ENCODE measurements around the gene SGMS2.
"Not testable (repeated sequence)": the region's sequence is repeated elsewhere in the genome, so short reads cannot be mapped to it uniquely, and the experiment has no call there.

Gene SGMS2

DNA sequence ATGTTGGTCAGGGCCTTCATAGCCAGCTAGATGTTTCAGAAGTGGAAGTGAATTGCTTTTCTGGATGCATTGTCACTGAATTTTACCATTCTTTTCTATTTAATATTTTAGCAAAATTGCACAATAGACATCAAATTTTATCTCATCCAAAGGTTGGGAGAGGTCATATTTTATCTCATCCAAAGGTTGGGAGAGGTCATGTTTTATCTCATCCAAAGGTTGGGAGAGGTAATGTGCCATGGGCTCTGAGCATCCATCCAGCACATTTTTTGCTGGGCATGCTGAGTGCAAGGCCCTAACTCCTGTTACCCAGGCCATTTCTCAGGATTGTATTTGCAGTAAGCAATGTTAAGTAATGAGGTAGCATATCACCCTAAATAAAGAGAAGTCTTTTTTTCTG lies 91.9 kb downstream of the SGMS2 start:
- no peak for DNase-seq

DNA sequence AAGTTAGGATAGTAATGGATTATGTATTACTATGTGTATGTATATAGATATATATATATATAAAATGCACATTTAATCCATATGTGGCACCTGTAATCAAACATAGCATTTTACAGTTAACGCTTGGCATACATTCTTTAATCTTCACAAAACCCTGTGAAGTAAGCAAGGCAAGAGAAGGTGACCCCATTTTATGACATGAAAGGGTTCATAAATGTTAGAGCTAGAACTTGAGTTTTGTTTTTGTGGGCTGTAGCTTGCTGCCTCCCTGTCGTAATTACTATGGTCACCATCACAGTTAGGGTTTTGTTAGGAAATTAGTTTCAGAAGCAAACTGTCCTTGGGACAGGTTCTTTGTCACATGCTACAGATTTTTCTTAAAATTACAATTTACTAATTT lies 92.8 kb downstream of the SGMS2 start:
- no peak for DNase-seq

DNA sequence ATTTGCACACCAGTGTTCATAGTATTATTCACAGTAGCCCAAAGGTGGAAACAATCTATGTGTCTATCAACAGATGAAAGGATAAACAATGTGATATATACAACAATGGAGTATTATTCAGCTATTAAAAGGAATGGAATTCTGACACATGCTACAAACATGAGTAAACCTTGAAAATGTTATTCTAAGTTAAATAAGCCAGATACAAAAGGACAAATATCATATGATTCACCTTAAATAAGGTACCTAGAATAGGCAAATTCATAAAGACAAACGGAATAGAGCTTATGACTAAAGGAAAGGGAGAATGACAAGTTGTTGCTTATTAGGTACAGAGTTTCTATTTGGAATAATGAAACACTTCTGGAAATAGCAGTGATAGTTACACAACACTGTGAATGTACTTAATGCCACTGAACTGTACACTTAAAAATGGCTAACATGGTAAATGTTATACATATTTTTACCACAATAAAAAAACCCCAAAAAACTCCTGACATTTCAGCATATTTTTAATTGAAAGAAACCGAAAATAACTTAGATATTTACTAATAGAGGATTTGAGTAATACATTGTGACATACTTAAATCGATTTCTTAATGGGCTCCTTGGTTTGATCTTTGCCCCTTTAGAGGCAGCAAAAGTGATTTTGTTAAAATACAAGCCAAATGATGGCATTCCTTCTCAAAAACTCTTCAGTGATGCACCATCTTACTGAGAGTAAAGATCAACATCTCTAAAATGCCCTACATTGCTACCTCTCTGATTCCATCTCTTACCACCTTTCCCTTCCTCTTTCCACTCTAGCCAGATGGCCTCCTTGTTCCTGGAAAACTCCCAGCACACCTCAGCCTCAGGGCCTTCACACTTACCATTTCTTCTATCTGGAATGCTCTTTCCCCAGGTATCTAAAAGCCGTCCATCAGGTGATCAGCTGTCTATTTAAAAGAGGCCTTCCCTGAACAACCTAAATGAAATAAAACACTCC lies 98.0 kb downstream of the SGMS2 start:
- no peak for DNase-seq

DNA sequence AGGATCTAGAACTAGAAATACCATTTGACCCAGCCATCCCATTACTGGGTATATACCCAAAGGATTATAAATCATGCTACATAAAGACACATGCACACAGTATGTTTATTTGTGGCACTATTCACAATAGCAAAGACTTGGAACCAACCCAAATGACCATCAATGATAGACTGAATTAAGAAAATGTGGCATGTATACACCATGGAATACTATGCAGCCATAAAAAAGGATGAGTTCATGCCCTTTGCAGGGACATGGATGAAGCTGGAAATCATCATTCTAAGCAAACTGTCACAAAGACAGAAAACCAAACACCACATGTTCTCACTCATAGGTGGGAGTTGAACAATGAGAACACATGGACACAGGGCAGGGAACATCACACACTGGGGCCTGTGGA lies 101.0 kb downstream of the SGMS2 start:
- not testable (repeated sequence) for DNase-seq

DNA sequence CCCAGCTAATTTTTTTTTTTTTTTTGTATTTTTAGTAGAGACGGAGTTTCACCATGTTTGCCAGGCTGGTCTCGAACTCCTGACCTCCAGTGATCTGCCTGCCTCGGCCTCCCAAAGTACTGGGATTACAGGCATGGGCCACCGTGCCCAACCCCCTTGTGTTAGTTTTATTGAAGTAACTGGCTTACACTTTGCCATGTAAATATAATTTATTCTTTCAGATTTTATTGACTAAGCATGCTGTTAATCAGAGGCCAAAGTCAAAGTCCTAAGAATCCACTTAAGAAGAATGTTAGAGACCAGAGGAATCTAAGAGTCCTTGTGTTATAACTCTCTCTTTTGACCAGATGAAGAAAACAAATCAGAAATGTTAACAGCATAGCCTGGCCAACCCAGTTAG lies 102.1 kb downstream of the SGMS2 start:
- DNase-seq = not testable (repeated sequence)

DNA sequence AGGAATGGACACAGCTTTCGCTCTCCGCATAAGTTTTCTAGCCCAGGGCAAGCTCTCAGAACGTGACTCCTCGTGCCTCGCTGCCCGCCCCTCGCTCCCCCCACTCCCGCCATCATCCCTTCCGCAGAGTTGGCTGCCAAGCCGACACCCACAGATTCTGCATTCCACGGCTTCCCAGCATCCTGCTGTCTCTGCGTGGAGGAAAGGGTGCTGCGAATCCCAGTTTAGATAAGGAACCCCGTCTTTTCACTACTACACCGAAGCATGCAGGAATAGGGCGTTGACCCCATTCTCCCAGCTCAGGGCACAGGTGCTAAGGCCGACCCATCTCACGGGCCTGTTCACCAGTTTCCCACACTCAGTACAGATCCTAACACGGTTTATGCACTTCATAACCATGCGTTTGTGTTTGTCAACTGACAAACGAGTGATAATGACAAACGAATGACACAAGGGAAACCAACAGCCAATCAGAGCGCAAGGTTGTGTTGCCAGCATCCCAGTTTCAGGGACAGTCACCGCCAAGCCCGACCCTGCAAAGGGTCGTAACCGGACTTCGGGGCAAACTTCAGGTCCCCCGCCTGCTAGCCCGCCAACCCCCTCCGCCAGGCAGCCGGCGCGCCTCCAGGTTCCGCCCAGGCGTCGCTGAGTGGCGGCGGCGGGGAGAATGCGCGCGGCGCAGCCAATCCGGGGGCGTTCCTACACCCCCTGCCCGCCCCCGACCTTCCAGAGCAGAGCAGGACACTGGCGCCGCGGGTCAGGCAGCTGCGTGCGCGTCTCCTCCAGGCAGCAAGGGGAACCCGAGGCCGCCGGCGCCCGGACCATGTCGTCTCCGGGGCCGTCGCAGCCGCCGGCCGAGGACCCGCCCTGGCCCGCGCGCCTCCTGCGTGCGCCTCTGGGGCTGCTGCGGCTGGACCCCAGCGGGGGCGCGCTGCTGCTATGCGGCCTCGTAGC lies 106.4 kb downstream of the SGMS2 start, which contains the start of gene CYP2U1:
Gene CYP2U1 (plus strand): TSS at position 729 of the 954 bp plus-strand sequence. CDS start 95 bp downstream, at position 824.
- DNase-seq = peak; percentile 91

DNA sequence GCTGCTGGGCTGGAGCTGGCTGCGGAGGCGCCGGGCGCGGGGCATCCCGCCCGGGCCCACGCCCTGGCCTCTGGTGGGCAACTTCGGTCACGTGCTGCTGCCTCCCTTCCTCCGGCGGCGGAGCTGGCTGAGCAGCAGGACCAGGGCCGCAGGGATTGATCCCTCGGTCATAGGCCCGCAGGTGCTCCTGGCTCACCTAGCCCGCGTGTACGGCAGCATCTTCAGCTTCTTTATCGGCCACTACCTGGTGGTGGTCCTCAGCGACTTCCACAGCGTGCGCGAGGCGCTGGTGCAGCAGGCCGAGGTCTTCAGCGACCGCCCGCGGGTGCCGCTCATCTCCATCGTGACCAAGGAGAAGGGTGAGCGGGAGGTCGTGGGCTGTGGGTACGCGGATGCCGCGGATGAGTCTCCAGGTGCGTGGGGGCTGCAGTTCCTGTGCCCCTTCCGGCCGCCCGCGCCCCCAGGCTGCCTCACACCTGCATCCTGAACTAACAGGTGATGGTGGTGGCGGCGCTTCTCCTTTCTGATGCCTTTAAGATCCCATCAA lies 107.1 kb downstream of the SGMS2 start:
- no peak for DNase-seq

DNA sequence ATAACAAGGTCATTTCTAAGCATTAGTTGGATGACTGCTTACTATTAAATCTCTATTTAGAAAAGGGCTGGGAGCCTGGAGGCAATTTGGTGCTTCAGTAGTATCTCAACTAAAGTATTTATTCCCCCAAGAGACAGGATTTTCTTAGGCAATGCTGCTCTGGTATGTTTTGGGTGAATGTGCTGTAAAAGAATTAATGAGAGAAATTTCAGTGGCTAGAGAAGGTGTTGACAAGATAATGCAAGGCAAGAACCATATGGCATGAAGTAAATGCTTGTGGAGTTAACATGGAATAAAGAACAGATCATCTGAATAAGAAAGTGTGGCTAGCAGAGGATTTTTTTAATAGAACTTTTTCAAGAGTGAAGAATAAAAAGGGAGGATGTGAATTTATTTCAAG lies 110.5 kb downstream of the SGMS2 start:
- DNase-seq = no peak

DNA sequence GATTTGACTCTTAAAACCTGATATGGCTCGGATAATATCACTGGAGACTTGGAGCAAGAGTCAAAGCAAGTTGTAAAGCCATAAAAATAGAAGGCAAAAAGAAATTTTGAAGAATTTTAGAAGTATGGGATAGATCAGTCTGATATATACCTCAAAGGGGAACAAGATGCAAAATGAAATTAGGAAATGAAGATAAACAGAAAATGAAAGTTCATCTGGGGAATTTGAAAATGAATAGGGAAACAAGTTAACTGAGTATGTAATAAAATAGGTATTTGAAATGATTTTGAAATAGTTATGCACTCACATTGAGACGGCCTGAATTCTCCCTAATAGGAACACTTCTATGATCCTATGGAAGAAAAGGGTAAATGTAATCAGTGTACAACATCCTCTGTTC lies 112.3 kb downstream of the SGMS2 start:
- no peak for DNase-seq

DNA sequence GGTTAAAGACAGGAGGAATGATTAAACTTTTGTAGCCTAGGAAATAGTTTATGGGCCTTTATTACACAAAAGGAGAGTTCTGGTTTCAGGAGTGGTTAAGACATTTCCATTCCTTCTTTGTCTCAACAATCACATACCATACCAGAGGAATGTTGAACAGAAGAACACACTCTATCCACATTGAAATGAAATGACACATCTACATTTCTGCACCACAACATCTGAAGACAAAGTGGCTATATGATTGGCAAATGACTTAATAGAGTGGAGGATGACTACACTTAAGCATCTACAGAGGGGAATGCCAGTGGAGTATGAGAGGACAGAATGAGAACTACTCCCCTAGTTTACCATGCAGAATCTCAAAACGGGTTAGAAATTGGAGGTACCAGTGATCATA lies 114.6 kb downstream of the SGMS2 start:
- DNase-seq = no peak

DNA sequence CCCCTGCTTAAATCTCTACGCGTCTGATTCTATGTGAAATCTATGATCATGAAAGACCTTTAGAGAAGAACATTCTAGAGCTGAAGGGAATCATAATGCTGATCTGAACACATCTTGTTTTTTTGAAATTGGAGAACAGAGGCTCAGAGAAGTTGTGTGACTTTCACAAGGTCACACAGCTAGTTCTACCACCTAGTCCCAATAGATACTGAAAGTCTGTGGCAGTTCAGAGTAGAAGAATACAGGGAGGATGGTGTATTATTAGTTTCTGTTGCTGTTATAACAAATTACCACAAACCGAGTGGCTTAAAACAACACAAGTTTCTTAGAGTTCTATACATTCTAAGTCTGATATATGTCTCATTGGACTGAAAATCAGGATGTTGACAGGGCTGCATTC lies 121.1 kb downstream of the SGMS2 start:
- DNase-seq = no peak

DNA sequence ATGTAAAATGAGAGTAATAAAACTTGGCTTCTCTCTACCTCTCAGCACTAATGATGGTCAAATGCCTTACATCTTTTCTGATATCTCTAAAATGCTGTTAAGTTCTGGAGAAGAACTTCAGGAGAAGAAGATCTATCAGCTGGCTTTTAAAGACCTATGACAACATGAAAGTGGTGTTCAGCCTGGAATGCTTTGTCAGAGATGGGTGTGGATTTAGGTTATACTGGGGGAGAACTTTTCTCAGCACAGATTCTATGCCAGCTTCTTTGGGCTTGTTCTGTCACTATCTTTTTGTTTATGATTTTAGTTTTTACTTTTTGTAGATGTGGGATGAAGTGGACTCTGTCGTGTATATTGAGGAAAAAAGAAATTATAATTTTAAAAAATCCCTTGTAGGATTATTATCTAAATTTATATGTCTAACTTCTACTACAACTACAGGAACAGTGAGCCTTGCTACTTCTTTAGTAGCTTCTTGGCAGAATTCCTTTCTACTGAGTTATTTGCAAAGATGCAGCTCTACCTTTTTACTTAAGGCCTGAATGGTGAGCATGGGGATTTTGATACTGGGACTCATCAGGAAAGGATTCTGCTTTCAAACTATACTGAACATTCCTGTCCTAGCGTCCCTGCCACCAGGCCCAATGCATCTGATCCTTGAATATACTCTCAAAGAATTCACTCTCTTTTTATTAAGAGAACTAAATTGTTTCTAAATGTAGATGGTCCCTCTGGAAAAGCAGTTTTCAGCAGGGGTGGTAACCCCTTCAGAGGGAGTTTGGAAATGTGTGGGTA lies 126.2 kb downstream of the SGMS2 start:
- DNase-seq = no peak

DNA sequence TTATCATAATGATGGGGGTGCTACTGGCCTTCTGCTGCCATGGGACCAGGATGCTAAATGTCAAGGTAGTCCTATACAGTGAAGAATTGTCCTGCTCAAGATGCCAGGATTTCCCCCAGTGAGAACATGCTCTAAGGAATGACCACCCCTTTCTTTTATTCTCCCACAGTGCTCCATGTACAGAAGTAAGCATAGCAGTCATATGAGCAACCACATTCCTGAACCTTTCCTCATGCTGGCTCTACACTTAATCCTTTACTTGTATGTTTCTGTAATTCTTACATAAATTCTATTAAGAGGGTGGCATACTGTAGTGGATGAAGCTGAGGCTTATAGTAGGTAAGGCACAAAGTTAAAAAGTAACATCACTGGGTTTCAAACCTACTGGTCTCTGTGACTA lies 126.8 kb downstream of the SGMS2 start:
- no peak for DNase-seq

DNA sequence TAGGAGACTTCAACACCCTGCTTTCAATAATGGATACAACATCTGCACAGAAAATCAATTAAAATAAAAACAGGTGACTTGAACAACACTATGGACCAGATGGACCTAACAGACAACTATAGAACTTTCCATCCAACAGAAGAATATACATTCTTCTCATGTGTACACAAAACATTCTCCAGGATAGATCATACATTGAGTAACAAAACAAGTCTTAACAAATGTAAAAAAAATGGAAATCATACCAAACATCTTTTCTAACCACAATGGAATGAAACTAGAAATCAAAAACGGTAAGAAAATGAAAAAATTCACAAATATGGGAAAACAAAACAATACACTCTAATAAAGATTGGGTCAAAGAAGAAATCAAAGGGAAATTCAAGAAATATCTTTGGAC lies 131.3 kb downstream of the SGMS2 start:
- DNase-seq = no peak
